ENCODE results near the gene SMIM41. TPM values are rescaled to one million over a fixed set of nuclear protein-coding genes. Genes with fewer than 3 reads are reported as not detected.

SMIM41 gene
- polyA plus RNA-seq, 4 donors, result 0.29 to 0.34 TPM; not detected in 2

DNA sequence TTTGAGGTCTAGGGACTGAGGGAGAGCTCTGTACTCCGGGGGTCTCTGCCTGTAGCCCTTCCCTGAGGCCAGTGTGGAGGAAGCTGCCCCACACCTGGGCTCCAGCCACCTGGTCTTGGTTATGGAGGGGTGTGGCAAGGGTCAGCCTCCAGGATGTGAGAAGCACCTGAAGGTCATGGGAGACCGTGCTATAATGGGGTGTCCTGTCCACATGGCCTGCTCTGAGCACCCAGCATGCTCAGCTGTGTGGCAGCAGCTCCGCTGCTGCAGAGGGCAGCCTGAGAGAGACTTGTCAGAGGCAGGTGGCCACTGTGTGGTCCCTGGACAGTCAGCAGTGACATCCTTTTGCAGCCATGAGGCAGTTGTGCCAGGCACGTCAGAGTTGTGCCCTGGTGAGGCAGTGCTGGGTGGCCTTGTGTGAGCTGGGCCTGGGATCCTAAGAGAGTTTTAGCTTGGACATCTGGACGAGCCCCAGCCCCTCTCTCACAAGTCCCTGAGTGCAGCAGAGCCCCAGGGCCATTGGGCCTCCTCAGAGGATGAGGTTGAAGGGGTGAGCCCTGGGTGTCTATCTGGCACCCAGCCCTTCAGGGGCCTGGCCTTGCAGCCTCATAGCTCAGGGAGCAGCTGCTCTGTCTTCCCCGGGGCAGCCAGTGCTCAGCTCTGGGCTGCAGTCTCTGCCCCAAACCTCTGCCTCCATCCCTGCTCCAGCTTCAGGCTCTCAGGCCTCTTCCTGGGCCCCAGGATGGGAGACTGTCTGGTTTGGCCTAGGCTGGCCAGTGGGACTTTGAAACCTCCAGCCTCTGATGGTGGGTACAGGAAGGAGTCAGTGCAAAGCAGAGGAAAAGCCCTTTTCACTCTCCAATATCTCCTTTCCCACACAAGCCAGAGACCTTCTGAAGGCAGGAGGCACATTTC lies 17.1 kb upstream of the SMIM41 start:
- no peak for DNase-seq (ENCODE audit: low read depth in 4 of 4, low spot score in 3 of 4)

DNA sequence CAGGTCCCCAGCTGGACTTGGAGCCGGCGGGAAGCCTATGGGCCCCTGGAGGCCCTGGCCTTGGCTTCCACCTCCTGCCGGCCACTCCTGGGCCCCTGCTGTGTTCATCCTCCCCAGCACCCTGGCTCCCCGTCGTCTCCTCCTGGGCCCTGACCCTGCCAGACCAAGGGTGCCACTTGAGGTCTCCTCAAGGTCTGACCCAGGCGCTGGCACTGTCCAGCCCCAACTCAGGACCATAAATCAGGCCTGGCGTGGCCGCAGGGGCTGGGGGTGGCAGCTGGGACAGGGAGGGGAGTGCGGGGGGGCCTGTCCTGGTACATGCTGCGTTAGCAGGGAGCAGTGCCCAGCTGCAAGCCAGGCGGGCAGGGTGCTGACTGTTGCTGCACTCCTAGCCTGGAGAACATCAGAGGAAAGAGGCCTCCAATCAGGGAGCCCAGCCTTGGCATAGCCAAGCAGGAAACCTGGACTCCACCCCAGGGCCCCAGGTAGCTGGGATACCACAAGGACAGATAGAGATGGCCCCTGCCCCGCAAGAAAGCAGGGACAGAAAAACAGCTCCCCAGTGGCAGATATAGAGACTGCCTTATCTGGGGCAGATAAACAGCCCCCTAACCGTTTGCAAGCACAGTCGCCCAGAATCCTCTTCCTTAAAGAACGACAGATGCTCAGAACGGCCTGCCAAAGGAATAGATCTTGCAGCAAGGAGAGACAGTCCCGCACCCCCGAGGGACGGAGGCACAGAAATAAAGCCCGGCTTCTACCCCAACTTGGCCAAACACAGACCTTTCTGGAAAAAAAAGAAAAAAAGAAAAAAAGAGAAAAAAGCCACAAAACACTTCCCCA lies 16.2 kb upstream of the SMIM41 start:
- DNase-seq (ENCODE audit: low read depth in 4 of 4, low spot score in 3 of 4), result no peak

GRCh38 chr12:52063981-52064649 lies 15.4 kb upstream of the SMIM41 start:
- no peak for DNase-seq (ENCODE audit: low read depth in 4 of 4, low spot score in 3 of 4)

GRCh38 chr12:52066346-52067080 lies 13.0 kb upstream of the SMIM41 start:
- no peak for DNase-seq (ENCODE audit: low read depth in 4 of 4, low spot score in 3 of 4)

DNA sequence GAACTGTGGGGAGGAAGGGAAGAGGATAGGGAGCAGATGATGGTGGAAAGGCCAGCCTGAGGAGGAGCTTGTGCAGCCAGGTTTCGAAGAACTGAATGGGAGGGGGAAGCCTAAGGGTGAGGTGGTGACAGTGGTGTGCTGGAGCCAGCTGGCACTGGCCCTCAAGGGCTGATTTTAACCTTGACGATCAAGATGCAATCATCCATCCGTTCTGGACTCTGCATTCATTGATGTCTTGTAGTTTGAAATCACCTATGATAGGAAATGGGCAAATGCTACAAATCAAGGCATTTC lies 12.5 kb upstream of the SMIM41 start:
- DNase-seq (ENCODE audit: low read depth in 4 of 4, low spot score in 3 of 4), result no peak

- DNase-seq (ENCODE audit: low read depth in 4 of 4, low spot score in 3 of 4), result peak; percentile 91 to 93 (median 92)
These were observed 9.9 kb upstream of the SMIM41 start, which contains the start of gene ATG101 for GRCh38 chr12:52069327-52070184. Gene ATG101 (plus strand): TSS chr12:52069978. CDS start chr12:52073651, 3,673 bp downstream.

- no peak for DNase-seq (ENCODE audit: low read depth in 4 of 4, low spot score in 3 of 4)
These were observed 9.1 kb upstream of the SMIM41 start for GRCh38 chr12:52070185-52070925.

DNA sequence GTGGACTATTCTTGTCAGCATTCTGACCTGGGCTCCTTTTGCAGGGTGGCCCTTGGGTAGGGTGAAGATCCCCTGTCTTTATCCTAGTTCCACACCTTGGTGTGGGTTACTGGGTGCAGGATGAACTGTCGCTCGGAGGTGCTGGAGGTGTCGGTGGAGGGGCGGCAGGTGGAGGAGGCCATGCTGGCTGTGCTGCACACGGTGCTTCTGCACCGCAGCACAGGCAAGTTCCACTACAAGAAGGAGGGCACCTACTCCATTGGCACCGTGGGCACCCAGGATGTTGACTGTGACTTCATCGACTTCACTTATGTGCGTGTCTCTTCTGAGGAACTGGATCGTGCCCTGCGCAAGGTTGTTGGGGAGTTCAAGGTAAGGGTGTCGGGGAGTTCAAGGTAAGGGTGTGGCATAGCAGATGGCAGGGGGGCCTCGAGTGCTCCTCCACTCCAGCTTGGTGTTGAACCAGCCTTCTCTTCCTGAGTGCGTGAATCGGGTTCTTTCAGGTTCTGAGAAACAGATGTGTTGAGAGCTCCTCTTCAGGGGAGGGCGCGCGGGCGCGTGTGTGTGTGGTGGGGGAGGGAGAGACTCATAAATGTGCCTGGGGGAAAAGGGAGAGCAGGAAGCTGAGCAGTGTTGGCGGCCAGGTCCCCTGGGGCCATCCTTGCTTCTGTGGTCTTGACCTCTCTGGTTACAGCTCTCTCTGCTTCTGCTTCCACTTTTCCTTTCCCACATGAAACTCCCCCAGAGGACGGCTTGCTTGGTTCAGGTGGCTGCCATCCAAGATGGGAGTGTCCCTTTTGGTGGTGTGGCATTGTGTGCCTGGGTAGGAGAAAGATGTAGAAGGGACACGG lies 5.7 kb upstream of the SMIM41 start:
- no peak for DNase-seq (ENCODE audit: low read depth in 4 of 4, low spot score in 3 of 4)

DNA sequence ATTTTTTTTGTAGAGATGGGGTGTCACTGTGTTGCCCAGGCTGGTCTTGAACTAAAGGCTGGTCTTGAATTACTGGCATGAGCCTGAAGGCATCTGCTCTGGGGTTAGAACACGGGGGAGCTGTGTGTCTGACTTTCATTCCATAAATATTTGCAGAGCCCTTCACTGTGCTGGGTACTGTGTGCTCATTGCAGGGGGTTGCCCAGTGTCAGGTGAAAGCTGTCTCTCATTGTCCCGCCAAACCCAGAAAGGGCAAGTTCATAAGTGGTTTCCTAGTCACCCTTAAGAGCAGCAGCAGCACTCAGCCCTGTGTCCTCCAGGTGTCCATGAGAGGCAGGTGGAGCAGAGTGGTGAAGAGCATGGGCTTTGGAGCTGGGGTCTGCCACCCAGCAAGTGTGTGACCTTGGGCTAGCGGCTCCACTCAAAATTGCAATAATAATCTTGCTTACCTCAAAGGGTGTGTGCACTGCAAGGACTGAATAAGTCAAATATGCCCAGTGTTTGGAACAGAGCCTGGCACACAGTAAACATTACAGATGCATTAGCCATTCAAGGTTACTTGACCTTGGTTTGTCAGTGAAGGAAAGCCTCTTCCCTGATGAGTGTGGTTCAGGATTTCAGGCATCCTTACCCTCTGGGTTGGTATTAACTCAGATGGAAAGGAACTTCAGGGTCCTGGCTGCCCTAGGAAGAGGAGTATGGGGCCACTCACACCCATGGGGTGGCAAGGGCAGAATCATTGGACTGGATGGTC lies 4.4 kb upstream of the SMIM41 start:
- DNase-seq (ENCODE audit: low read depth in 4 of 4, low spot score in 3 of 4), result no peak

GRCh38 chr12:52076811-52077210 lies 2.7 kb upstream of the SMIM41 start:
- no peak for DNase-seq (ENCODE audit: low read depth in 4 of 4, low spot score in 3 of 4)

DNA sequence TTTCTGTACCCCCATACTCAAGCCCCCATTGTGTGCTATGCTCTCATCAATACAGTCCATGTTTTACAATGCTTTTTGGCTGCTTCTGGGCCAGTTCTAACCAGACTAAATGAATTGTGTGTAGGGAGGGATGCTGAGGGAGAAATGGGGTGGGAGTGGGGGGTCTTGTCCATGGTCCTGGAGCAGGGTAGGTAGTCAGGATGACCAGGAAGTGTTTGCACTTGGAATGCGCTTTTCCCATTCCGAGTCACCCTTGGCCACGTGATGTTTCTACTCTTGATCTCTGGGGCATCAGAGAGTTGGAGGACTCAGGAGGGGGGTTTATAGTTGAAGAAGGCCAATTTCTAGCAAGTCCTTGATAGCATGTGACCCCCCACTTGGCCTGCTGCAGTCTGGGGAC lies 1.2 kb upstream of the SMIM41 start:
- DNase-seq (ENCODE audit: low read depth in 4 of 4, low spot score in 3 of 4), result no peak

DNA sequence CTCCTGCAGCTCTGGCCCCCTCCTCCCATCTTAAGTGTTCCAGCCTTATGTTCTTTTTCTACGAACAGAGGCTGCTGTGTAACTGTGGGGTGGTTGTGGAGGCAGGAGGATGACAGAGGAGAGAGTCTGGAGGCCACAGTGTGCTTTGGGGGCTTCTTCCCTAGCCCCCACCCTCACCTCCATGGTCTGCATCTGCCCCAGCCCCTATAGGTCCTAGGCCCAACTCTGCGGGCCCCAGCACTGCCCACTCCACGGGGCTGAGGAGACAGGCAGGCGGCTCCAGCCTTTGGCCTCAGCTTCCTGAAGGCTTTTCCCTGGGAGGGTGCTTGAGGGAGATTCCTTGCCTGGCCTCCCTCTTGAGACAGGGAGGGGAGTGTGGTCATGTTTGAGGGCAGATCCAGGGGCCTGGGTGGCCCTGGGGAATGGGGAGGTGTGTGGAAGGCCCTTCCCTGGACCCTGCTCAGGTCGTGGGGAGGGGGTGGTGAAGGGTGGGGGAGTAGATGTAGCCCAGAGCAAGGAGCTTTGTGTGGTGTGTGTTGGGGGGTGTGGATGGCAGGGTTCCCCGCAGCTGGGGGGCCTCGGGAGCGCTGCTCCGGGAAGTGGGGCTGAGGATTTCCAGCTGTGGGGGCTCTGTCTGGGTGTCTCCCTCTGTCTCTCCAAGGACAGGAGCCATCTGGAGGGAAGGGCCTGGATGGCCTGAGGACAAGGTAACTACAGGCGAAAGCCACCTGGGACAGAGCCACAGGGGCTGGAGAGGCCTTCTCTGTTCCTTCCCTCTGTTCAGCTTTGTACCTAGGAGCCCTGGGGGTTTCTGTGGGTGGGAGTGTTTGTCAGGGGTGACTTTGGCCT lies 1.1 kb downstream of the SMIM41 start:
- DNase-seq (ENCODE audit: low read depth in 4 of 4, low spot score in 3 of 4), result no peak

DNA sequence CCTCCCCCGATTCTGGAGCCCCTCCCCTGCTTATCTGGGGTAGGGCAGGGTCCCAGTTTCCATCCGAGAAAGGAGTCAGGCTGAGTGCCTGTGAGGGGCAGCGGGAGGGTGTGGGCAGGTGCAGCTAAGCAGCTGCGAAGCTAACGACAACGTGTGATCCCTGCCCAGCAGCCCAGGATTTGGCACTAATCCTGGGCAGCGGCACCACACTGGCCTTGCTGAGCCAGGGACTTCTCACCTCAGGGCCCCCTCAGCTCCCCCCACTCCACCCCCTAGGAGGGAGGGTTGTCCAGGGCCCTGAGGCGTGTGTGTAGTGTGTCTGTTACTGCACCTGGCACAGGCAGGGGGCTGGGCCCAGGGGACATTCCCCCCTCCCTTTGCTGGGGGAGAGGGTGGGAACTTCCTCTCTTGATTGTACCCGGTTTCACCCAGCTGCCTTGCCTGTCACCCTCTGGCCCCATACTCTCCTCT lies 1.8 kb downstream of the SMIM41 start:
- DNase-seq (ENCODE audit: low read depth in 4 of 4, low spot score in 3 of 4), result no peak

GRCh38 chr12:52082026-52082668 lies 2.6 kb downstream of the SMIM41 start:
- DNase-seq (ENCODE audit: low read depth in 4 of 4, low spot score in 3 of 4), result no peak

- DNase-seq (ENCODE audit: low read depth in 4 of 4, low spot score in 3 of 4), result no peak
These were observed 3.1 kb downstream of the SMIM41 start for GRCh38 chr12:52082669-52082987.

Data from left renal pelvis (tissue), 4 donors.